Naive thymus-derived CD4-positive, alpha-beta T cell (primary cell): ENCODE measurements around the gene URGCP. TPM values are rescaled to one million over a fixed set of nuclear protein-coding genes. Genes with fewer than 3 reads are reported as not detected.
A peak's percentile ranks its signal among the peaks of the same experiment; 100 is the strongest.

Source experiments
- ATAC-seq: fragments of 150-1000 bp; cut with Tn5 transposase; 2 replicates; pipeline ENCODE4 v1.10.0; 2021; ENCODE audit warnings: mild to moderate bottlenecking, moderate library complexity
- CTCF ChIA-PET: fragments of 350-600 bp; sonication (Branson Sonifier 250); formaldehyde crosslinking; loops from one replicate; lab custom pipeline; 2021; ENCODE audit warnings: antibody characterized with exemption; lab: Charles Lee
- POLR2A ChIA-PET: fragments of 350-600 bp; sonication (Branson Sonifier 250); formaldehyde crosslinking; loops from one replicate; lab custom pipeline; 2021; ENCODE audit warnings: antibody characterized with exemption, inconsistent platforms; lab: Charles Lee
- DNase-seq, 9 donors: peaks; one replicate each; pipeline versions ENCODE4 v3.0.0 to v3.0.0-alpha.2; 2020 to 2022; ENCODE audit warnings: mixed read lengths in 1 of 9
- H3K27ac ChIP-seq: one replicate; pipeline ENCODE4 v1.7.0; 2013; ENCODE audit warnings: mild to moderate bottlenecking, low read depth, low read length, moderate library complexity
- H3K27me3 ChIP-seq, 2 donors: one replicate each; pipeline ENCODE4 v1.7.0; 2013; ENCODE audit warnings: low read length in 2 of 2, mild to moderate bottlenecking in 2 of 2, moderate library complexity in 2 of 2; ENCODE audit not compliant: control insufficient read depth in 2 of 2, insufficient read depth in 2 of 2
- H3K36me3 ChIP-seq, 3 experiments: 1 replicate in 2 of 3; 2 replicates in 1 of 3; pipeline ENCODE4 v1.7.0; 2013; ENCODE audit warnings: low read length in 3 of 3, mild to moderate bottlenecking in 3 of 3, moderate library complexity in 1 of 3; ENCODE audit not compliant: insufficient read depth in 3 of 3, control insufficient read depth in 2 of 3
- H3K4me1 ChIP-seq, 2 donors: one replicate each; pipeline ENCODE4 v1.7.0; 2013; ENCODE audit warnings: low read length in 2 of 2, mild to moderate bottlenecking in 2 of 2, moderate library complexity in 1 of 2; ENCODE audit not compliant: control insufficient read depth in 2 of 2, insufficient read depth in 2 of 2
- H3K4me3 ChIP-seq: 2 replicates; pipeline ENCODE4 v1.7.0; 2013; ENCODE audit warnings: mild to moderate bottlenecking, low read length
- H3K9me3 ChIP-seq, 3 experiments: 1 replicate in 2 of 3; 2 replicates in 1 of 3; pipeline ENCODE4 v1.7.0; 2013; ENCODE audit warnings: low read length in 3 of 3; ENCODE audit not compliant: control insufficient read depth in 2 of 3
- H3K27ac Mint-ChIP-seq, 9 donors: one replicate each; pipeline ENCODE4 v1.8.0; 2020 to 2022; ENCODE audit warnings: mixed read lengths in 9 of 9, mild to moderate bottlenecking in 8 of 9, moderate library complexity in 5 of 9, inconsistent platforms in 2 of 9
- H3K27me3 Mint-ChIP-seq, 5 donors: one replicate each; pipeline ENCODE4 v1.8.0; 2021 to 2022; ENCODE audit warnings: mixed read lengths in 5 of 5, mild to moderate bottlenecking in 1 of 5
- H3K36me3 Mint-ChIP-seq, 5 donors: one replicate each; pipeline ENCODE4 v1.8.0; 2020 to 2022; ENCODE audit warnings: mixed read lengths in 5 of 5, mild to moderate bottlenecking in 3 of 5, inconsistent platforms in 1 of 5
- H3K4me1 Mint-ChIP-seq, 7 donors: one replicate each; pipeline ENCODE4 v1.8.0; 2020 to 2022; ENCODE audit warnings: mixed read lengths in 7 of 7, mild to moderate bottlenecking in 3 of 7, inconsistent platforms in 1 of 7
- H3K4me3 Mint-ChIP-seq, 10 donors: one replicate each; pipeline ENCODE4 v1.8.0; 2020 to 2022; ENCODE audit warnings: mild to moderate bottlenecking in 10 of 10, mixed read lengths in 10 of 10, moderate library complexity in 6 of 10, inconsistent platforms in 2 of 10
- H3K9me3 Mint-ChIP-seq, 11 donors: one replicate each; pipeline ENCODE4 v1.8.0; 2020 to 2022; ENCODE audit warnings: mixed read lengths in 11 of 11, mild to moderate bottlenecking in 4 of 11, inconsistent platforms in 1 of 11, moderate library complexity in 1 of 11
- intact Hi-C, 2 donors: fragments of 100-400 bp; cut with micrococcal nuclease; formaldehyde crosslinking; loops; one replicate each; pipeline ENCODE4 v1.15.1; 2023
- polyA plus RNA-seq, 2 donors: library from polyadenylated mRNA; unstranded; fragments of 300-500 nt; fragmentation: Illumina TruSeq; gene quantifications; one replicate each; pipeline ENCODE4 v1.2.3, GENCODE V29; 2021
- total RNA-seq, 6 experiments: library from RNA in 5 of 6; stranded (reverse) in 5 of 6; gene quantifications; 1 replicate in 5 of 6; 2 replicates in 1 of 6; pipeline ENCODE4 v1.2.3 and lab custom pipeline; 2021 to 2026

The URGCP gene
- total and polyA plus RNA-seq, 7 experiments from 2014 or later: 20.0 to 40.6 (median 26.8) TPM

DNA sequence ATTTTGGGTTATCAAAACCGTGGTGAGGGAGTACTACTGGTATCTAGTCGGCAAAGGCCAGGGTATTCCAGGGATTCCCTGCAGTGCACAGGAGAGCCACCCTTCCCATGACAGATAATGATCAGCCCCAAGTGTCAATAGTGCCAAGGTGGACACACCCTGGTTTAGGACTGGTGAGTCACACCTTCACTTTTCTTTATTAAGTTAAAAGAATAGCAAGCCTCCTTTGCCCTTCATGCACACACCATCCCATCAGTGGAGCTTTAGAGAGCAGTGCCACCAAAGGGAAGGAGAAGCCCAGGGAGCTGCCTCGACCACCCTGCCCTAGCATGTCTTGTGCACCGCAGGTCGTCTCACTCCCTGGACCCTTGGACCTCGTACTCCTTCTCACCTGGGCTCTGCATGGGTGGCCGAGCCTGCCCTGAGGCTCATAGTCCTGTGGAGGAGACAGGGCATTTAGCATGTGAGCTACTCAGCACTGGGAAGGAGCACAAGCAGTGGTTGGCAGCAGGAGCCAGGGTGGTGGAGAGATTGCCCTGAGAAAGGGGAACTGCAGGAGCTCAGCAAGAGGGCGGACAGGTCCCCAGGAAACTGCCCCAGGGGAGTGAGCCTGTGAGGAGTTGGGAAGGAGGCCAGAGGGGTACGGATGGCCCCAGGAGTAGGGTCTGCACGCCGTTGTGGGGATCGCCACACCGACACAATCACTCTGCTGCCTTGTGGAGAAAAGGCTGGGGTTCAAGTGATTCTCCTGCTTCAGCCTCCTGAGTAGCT lies 37.2 kb upstream of the URGCP start:
- H3K4me3 Mint-ChIP-seq: no peak overlapping the region
- H3K27me3 Mint-ChIP-seq: no peaks in the 10 kb centered on the region
- intact Hi-C loops: no loop called here

GRCh38 chr7:43942997-43943396 lies 36.6 kb upstream of the URGCP start:
- Mint-ChIP-seq H3K27ac (peak overlapping the region in 2 of 9 donors; percentile 17 to 65), H3K4me1 (peaks cover 0 to 6% (median 0%) of the 10 kb centered on the region in 7 donors)

More for the DNA sequence above, 37.2 kb upstream of the URGCP start:
- POLR2A ChIA-PET: interaction anchor here (1.2 kb wide), 1 partner anchor 17 kb away, joined by 4 read pairs; the partner anchor contains the start of gene UBE2D4
- Histone ChIP-seq H3K4me1 (no peaks in the 10 kb centered on the region), H3K27me3 (no peaks in the 10 kb centered on the region), H3K27ac (no peak overlapping the region), H3K9me3 (no peaks in the 10 kb centered on the region), H3K4me3 (no peak overlapping the region), H3K36me3 (peaks cover 0 to 25% (median 0%) of the 10 kb centered on the region in 3 experiments)
- DNase-seq (no peak), ATAC-seq (no peak)
- peaks cover 0 to 5% (median 0%) of the 10 kb centered on the region in 11 donors for H3K9me3 Mint-ChIP-seq
- CTCF ChIA-PET: interaction anchor here (0.6 kb wide), 1 partner anchor 59 kb away, joined by 4 read pairs; no protein-coding TSS in a partner anchor
- peaks cover 0 to 38% (median 14%) of the 10 kb centered on the region in 5 donors for H3K36me3 Mint-ChIP-seq
- H3K4me1 Mint-ChIP-seq: peaks cover 0 to 6% (median 0%) of the 10 kb centered on the region in 7 donors
- H3K27ac Mint-ChIP-seq: no peak overlapping the region

DNA sequence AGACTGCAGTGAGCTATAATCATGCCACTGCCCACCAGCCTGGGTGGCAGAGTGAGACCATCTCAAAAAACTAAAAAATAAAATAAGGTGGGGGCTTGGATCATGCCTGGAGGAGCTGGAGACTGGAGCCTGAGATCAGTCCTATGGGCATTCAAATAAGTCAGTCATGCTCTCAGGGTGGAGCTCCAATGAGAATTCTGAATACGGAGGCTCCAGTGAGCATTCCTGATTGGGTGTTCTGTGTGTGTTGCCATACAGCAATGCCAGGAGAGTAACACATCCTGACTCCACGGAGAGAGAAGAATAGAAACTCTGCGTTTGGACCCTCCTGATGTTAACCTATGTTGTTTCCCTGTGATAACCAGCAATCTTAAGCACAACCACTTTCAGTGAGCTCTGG lies 35.9 kb upstream of the URGCP start:
- Histone ChIP-seq H3K36me3 (peaks cover 0 to 19% (median 0%) of the 10 kb centered on the region in 3 experiments), H3K9me3 (no peaks in the 10 kb centered on the region), H3K4me3 (no peak overlapping the region), H3K27me3 (no peaks in the 10 kb centered on the region), H3K27ac (no peak overlapping the region), H3K4me1 (no peaks in the 10 kb centered on the region)
- ATAC-seq (no peak), DNase-seq (no peak)
- ChIA-PET POLR2A (interaction anchor here (1.2 kb wide), 1 partner anchor 15 kb away, joined by 4 read pairs; the partner anchor contains the start of gene UBE2D4), CTCF (no interaction called here)
- Mint-ChIP-seq H3K9me3 (no peaks in the 10 kb centered on the region), H3K27me3 (no peaks in the 10 kb centered on the region), H3K4me3 (no peak overlapping the region), H3K27ac (peak overlapping the region in 1 of 9 donors; percentile 17), H3K36me3 (peaks cover 0 to 28% (median 4%) of the 10 kb centered on the region in 5 donors), H3K4me1 (peaks cover 0 to 6% (median 0%) of the 10 kb centered on the region in 7 donors)
- intact Hi-C loops: no loop called here

More at GRCh38 chr7:43942997-43943396, 36.6 kb upstream of the URGCP start:
- Mint-ChIP-seq H3K9me3 (peaks cover 0 to 5% (median 0%) of the 10 kb centered on the region in 11 donors), H3K27me3 (no peaks in the 10 kb centered on the region), H3K4me3 (no peak overlapping the region), H3K36me3 (peaks cover 0 to 35% (median 11%) of the 10 kb centered on the region in 5 donors)
- POLR2A ChIA-PET: interaction anchor here (1.2 kb wide), 1 partner anchor 16 kb away, joined by 4 read pairs; the partner anchor contains the start of gene UBE2D4
- ATAC-seq (no peak), DNase-seq (no peak)
- no peaks in the 10 kb centered on the region for H3K4me1 ChIP-seq
- no peaks in the 10 kb centered on the region for H3K9me3 ChIP-seq
- H3K27ac ChIP-seq: no peak overlapping the region
- CTCF ChIA-PET: no interaction called here
- intact Hi-C loops: no loop called here
- H3K4me3 ChIP-seq: no peak overlapping the region
- no peaks in the 10 kb centered on the region for H3K27me3 ChIP-seq
- H3K36me3 ChIP-seq: peaks cover 0 to 19% (median 0%) of the 10 kb centered on the region in 3 experiments

GRCh38 chr7:43938892-43939482 lies 32.6 kb upstream of the URGCP start:
- CTCF ChIA-PET: no interaction called here

GRCh38 chr7:43937444-43937843 lies 31.0 kb upstream of the URGCP start:
- no peak overlapping the region for H3K4me3 ChIP-seq
- ATAC-seq: no peak
- no peaks in the 10 kb centered on the region for H3K27me3 ChIP-seq
- H3K4me1 ChIP-seq: no peaks in the 10 kb centered on the region
- H3K9me3 Mint-ChIP-seq: no peaks in the 10 kb centered on the region
- peak overlapping the region in 1 of 9 donors; percentile 5 for H3K27ac Mint-ChIP-seq
- H3K36me3 Mint-ChIP-seq: no peaks in the 10 kb centered on the region
- ChIA-PET POLR2A (no interaction called here), CTCF (no interaction called here)
- no peak overlapping the region for H3K4me3 Mint-ChIP-seq
- intact Hi-C loops: no loop called here
- H3K4me1 Mint-ChIP-seq: peaks cover 0 to 6% (median 0%) of the 10 kb centered on the region in 7 donors
- no peaks in the 10 kb centered on the region for H3K9me3 ChIP-seq
- no peak for DNase-seq
- H3K27ac ChIP-seq: no peak overlapping the region
- H3K27me3 Mint-ChIP-seq: no peaks in the 10 kb centered on the region
- H3K36me3 ChIP-seq: peaks cover 0 to 9% (median 0%) of the 10 kb centered on the region in 3 experiments

More at GRCh38 chr7:43938892-43939482, 32.6 kb upstream of the URGCP start:
- H3K9me3 ChIP-seq: no peaks in the 10 kb centered on the region
- no peak overlapping the region for H3K4me3 ChIP-seq
- Mint-ChIP-seq H3K4me1 (peaks cover 0 to 6% (median 0%) of the 10 kb centered on the region in 7 donors), H3K9me3 (no peaks in the 10 kb centered on the region), H3K36me3 (peaks cover 0 to 12% (median 0%) of the 10 kb centered on the region in 5 donors), H3K4me3 (no peak overlapping the region), H3K27ac (no peak overlapping the region), H3K27me3 (no peaks in the 10 kb centered on the region)
- H3K27me3 ChIP-seq: no peaks in the 10 kb centered on the region
- DNase-seq (no peak), ATAC-seq (no peak)
- intact Hi-C loops: no loop called here
- POLR2A ChIA-PET: no interaction called here
- peaks cover 0 to 13% (median 0%) of the 10 kb centered on the region in 3 experiments for H3K36me3 ChIP-seq
- H3K27ac ChIP-seq: no peak overlapping the region
- no peaks in the 10 kb centered on the region for H3K4me1 ChIP-seq

DNA sequence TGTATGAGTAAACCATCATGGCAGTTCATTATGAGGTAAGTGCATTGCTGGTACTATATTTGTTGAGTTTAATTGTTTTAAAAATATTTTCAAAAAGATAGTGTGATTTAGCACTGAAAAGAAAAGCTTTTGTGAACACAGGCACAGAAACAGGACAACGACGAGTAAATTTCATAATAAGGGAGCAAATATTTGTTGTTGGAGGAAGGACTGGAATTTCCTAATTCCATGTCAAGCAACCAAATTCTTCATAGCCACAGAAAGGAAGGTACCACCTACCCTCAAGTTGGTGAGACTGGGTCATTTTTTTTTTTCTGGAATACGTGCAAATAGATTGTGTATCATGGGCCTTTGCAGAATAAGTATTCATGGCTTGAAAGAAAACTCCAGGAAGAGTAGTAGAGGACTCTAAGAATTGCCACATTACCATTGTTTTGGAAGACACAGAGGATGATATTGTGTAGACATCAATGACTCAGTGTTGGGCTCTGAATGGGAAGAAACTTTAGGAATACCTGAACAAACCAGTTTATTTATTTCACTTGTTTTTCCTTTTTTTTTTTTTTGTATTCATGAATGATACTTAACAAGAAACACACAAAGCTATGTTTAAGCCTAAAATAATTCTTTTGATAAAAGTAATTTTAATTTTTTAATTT lies 27.6 kb upstream of the URGCP start:
- ChIA-PET CTCF (interaction anchor here (0.6 kb wide), 1 partner anchor 11 kb away, joined by 3 read pairs; no protein-coding TSS in a partner anchor), POLR2A (interaction anchor here (0.6 kb wide), 1 partner anchor 12 kb away, joined by 3 read pairs; no protein-coding TSS in a partner anchor)
- no peak for ATAC-seq
- Mint-ChIP-seq H3K4me1 (peaks cover 0 to 13% (median 7%) of the 10 kb centered on the region in 7 donors), H3K4me3 (no peak overlapping the region), H3K27ac (no peak overlapping the region), H3K27me3 (no peaks in the 10 kb centered on the region), H3K9me3 (no peaks in the 10 kb centered on the region), H3K36me3 (peaks cover 0 to 2% (median 0%) of the 10 kb centered on the region in 5 donors)
- Histone ChIP-seq H3K9me3 (no peaks in the 10 kb centered on the region), H3K4me1 (no peaks in the 10 kb centered on the region), H3K27me3 (no peaks in the 10 kb centered on the region), H3K36me3 (peaks cover 0 to 1% (median 0%) of the 10 kb centered on the region in 3 experiments), H3K4me3 (no peak overlapping the region), H3K27ac (no peak overlapping the region)
- no peak for DNase-seq
- intact Hi-C loops: no loop called here
